GM12891 (cell line): ENCODE data around the gene EI24.

Source experiments
- POLR2A ChIP-seq: IDR thresholded peaks from 2 replicates; pipeline ENCODE4 v1.6.1; 2011; ENCODE audit warnings: low read depth, low read length, control low read depth
- POLR2AphosphoS5 ChIP-seq: IDR thresholded peaks from 2 replicates; pipeline ENCODE4 v1.6.1; 2011; ENCODE audit warnings: low read depth, low read length, control low read depth
- SPI1 ChIP-seq: IDR thresholded peaks from 2 replicates; pipeline ENCODE4 v1.6.1; 2011; ENCODE audit warnings: low read depth, low read length, control low read depth
- TAF1 ChIP-seq: IDR thresholded peaks from 2 replicates; pipeline ENCODE4 v1.6.1; 2011; ENCODE audit warnings: low read depth, low read length, control low read depth

- TF ChIP-seq POLR2A (no peak), POLR2AphosphoS5 (no peak), TAF1 (no peak), SPI1 (no peak)
Observed at GRCh38 chr11:125550780-125551179, 18.5 kb upstream of the EI24 start.
